ENCODE results near the gene ROR2.

The ROR2 gene

GRCh38 chr9:91948101-91948596 lies 1.9 kb downstream of the ROR2 start:
- DNase-seq = no peak

GRCh38 chr9:91946653-91947488 lies 3.2 kb downstream of the ROR2 start:
- DNase-seq = no peak

GRCh38 chr9:91946196-91946595 lies 3.8 kb downstream of the ROR2 start:
- DNase-seq = no peak

GRCh38 chr9:91945277-91946085 lies 4.5 kb downstream of the ROR2 start:
- no peak for DNase-seq

- no peak for DNase-seq
Observed at GRCh38 chr9:91944711-91945110, 5.3 kb downstream of the ROR2 start.

GRCh38 chr9:91943478-91944470 lies 6.3 kb downstream of the ROR2 start:
- DNase-seq = no peak

GRCh38 chr9:91942201-91942600 lies 7.8 kb downstream of the ROR2 start:
- DNase-seq = no peak

- DNase-seq = no peak
Observed at GRCh38 chr9:91939978-91940377, 10.1 kb downstream of the ROR2 start.

GRCh38 chr9:91937727-91938126 lies 12.3 kb downstream of the ROR2 start:
- DNase-seq = no peak

- no peak for DNase-seq
Observed at GRCh38 chr9:91937056-91937455, 13.0 kb downstream of the ROR2 start.

GRCh38 chr9:91935805-91936514 lies 14.1 kb downstream of the ROR2 start:
- no peak for DNase-seq

GRCh38 chr9:91935066-91935749 lies 14.8 kb downstream of the ROR2 start:
- no peak for DNase-seq

GRCh38 chr9:91934654-91935053 lies 15.4 kb downstream of the ROR2 start:
- no peak for DNase-seq

- no peak for DNase-seq
Observed at GRCh38 chr9:91933556-91934352, 16.3 kb downstream of the ROR2 start.

GRCh38 chr9:91930475-91930874 lies 19.6 kb downstream of the ROR2 start:
- no peak for DNase-seq

- no peak for DNase-seq
Observed at GRCh38 chr9:91929331-91929730, 20.7 kb downstream of the ROR2 start.

GRCh38 chr9:91927922-91928510 lies 22.0 kb downstream of the ROR2 start:
- DNase-seq = no peak

GRCh38 chr9:91924090-91924489 lies 25.9 kb downstream of the ROR2 start:
- DNase-seq = no peak

GRCh38 chr9:91923145-91923544 lies 26.9 kb downstream of the ROR2 start:
- DNase-seq = no peak

- DNase-seq = no peak
Observed at GRCh38 chr9:91921371-91921770, 28.7 kb downstream of the ROR2 start.

All from NCI-H1436 treated with DMSO at 0.1 percent for 48 hours (cell line).